Lung (tissue), 12 donors: Measurements from ENCODE around the gene NACC2. TPM values are rescaled to one million over a fixed set of nuclear protein-coding genes. Genes with fewer than 3 reads are reported as not detected.
"Not testable (repeated sequence)": the region's sequence is repeated elsewhere in the genome, so short reads cannot be mapped to it uniquely, and the experiment has no call there.

ENCODE experiments used
- ATAC-seq: fragments of 200-7000 bp; cut with Tn5 transposase; one replicate; pipeline ENCODE4 v1.9.1; 2020; ENCODE audit warnings: moderate number of reproducible peaks; ENCODE audit not compliant: insufficient read depth, low FRiP score
- DNase-seq, 3 donors: peaks; one replicate each; pipeline ENCODE4 v3.0.0-alpha.2; 2013 to 2017
- H3K27ac ChIP-seq, 2 donors: one replicate each; pipeline ENCODE4 v1.5.1; 2013; ENCODE audit warnings: mild to moderate bottlenecking in 2 of 2, moderate library complexity in 2 of 2, control low read depth in 1 of 2, inconsistent platforms in 1 of 2, low read depth in 1 of 2, low read length in 1 of 2
- H3K27me3 ChIP-seq, 3 donors: one replicate each; pipeline ENCODE4 v1.5.1; 2013; ENCODE audit warnings: low read length in 2 of 3; ENCODE audit not compliant: control insufficient read depth in 3 of 3, insufficient read depth in 3 of 3
- H3K36me3 ChIP-seq, 4 donors: one replicate each; pipeline ENCODE4 v1.5.1; 2013; ENCODE audit warnings: low read length in 4 of 4, mild to moderate bottlenecking in 1 of 4, moderate library complexity in 1 of 4; ENCODE audit not compliant: control insufficient read depth in 4 of 4, insufficient read depth in 4 of 4
- H3K4me1 ChIP-seq, 5 donors: one replicate each; pipeline ENCODE4 v1.5.1; 2013; ENCODE audit warnings: low read length in 5 of 5, mild to moderate bottlenecking in 2 of 5, moderate library complexity in 1 of 5; ENCODE audit not compliant: control insufficient read depth in 5 of 5, insufficient read depth in 5 of 5
- H3K4me3 ChIP-seq: one replicate; pipeline ENCODE4 v1.5.1; 2013; ENCODE audit warnings: mild to moderate bottlenecking, control low read depth, moderate library complexity
- H3K9ac ChIP-seq, 2 donors: one replicate each; pipeline ENCODE4 v1.5.1; 2013; ENCODE audit warnings: low read length in 2 of 2, control low read depth in 1 of 2; ENCODE audit not compliant: insufficient read depth in 1 of 2
- H3K9me3 ChIP-seq, 4 donors: one replicate each; pipeline ENCODE4 v1.5.1; 2013; ENCODE audit warnings: low read length in 3 of 4, mild to moderate bottlenecking in 1 of 4, moderate library complexity in 1 of 4; ENCODE audit not compliant: control insufficient read depth in 4 of 4, insufficient read depth in 3 of 4
- CTCF ChIP-seq: IDR thresholded peaks from 2 replicates; pipeline ENCODE4 v1.5.1; 2012; ENCODE audit warnings: mild to moderate bottlenecking; ENCODE audit errors: control extremely low read depth, extremely low read depth
- WGBS, 2 donors: extraction: QIAGEN DNeasy Blood & Tissue Kit; methylation state at CpG; one replicate each; pipeline ENCODE4 v1.1.7; 2013; 5-methylcytosine and 5-hydroxymethylcytosine counted together
- polyA plus RNA-seq, 2 donors: library from polyadenylated mRNA; stranded (reverse); fragments of 200-250 nt; gene quantifications; one replicate each; pipeline ENCODE4 v1.2.1, GENCODE V29; 2013
- total RNA-seq, 2 donors: library from RNA; depleted of rRNA in 1 of 2; stranded (reverse); fragments of >200 nt in 1 of 2; gene quantifications; one replicate each; pipeline ENCODE4 v1.2.1, GENCODE V29; 2014 to 2021
- donor health status: control.
- donor health status: control.
- donor health status: Bipolar disorder and iron deficiency.
- donor health status: healthy.
- donor health status: DM: yes; HTN: yes; CAD: no.

NACC2 gene
- total and polyA plus RNA-seq, 4 donors: 5.9 to 32.7 (median 10.5) TPM

DNA sequence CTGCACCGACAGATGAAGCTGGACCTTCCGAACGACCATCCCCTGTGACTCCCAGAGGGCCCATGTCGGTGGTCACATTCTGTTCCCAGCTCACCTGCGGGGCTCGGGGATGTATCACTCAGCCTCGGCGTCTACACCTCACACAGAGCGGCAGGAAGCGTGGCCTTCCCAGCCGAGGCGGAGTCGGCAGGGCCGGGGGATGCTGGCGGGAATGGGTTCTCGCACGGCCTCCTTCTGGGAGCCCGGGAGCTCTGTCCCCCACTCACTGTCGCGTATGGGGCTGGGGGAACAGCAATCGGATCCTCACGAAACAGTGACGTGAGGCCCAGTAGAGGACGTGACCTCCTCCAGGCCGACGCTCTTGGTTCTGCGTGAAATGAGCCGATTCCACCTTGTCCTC, 20.4 kb downstream of the NACC2 start:
- peaks cover 0 to 7% (median 0%) of the 10 kb centered on the region in 5 donors for H3K4me1 ChIP-seq
- no peak overlapping the region for H3K4me3 ChIP-seq
- DNase-seq: no peak
- H3K27me3 ChIP-seq: no peaks in the 10 kb centered on the region
- peaks cover 0 to 9% (median 0%) of the 10 kb centered on the region in 4 donors for H3K36me3 ChIP-seq
- no peak overlapping the region for H3K27ac ChIP-seq
- TF ChIP-seq CTCF: no peak
- H3K9ac ChIP-seq: no peak overlapping the region
- 93% methylated on average over 28 of the region's 28 CpGs for WGBS, 2 donors
- no peak for ATAC-seq
- no peaks in the 10 kb centered on the region for H3K9me3 ChIP-seq

DNA sequence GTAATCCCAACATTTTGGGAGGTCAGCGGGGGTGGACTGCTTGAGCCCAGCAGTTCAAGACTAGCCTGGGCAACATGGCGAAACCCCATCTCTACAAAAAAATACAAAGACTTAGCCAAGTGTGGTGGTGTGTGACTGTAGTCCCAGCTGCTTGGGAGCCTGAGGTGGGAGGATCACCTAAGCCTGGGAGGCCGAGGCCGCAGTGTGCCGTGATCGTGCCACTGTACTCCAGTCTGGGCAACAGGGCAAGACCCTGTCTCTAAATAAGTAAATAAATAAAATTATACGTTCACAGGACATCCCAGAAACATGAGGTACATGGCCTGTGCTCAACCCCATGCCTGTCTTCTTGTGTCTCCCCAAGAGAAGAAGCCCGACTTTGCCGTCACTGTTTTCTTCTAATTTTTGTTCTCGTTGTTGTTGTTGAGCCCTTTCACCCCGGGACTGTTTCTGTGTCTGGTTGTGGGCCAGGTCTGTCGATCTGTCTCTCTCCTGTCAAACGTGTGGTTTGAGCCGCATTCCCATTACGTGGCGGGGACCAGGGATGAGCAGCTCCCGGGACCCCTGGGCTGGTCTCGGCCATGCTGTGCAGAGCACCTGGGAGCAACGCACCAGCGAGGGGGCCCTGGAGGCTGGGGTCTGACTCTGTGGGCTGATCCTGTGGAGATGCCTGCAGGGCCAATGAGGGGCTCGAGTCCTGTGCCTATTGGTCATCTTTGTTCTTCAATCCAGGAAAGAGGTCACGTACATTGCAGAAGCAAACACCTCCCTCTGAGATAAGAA, 32.2 kb downstream of the NACC2 start:
- WGBS, 2 donors: 90 to 94% methylated on average over 22 of the region's 22 CpGs
- no peaks in the 10 kb centered on the region for H3K9me3 ChIP-seq
- no peak for TF ChIP-seq CTCF
- H3K4me1 ChIP-seq: peaks cover 0 to 12% (median 5%) of the 10 kb centered on the region in 5 donors
- H3K36me3 ChIP-seq: peaks cover 0 to 2% (median 0%) of the 10 kb centered on the region in 4 donors
- H3K27me3 ChIP-seq: no peaks in the 10 kb centered on the region
- H3K4me3 ChIP-seq: no peak overlapping the region
- H3K27ac ChIP-seq: no peak overlapping the region
- ATAC-seq (no peak), DNase-seq (no peak)
- H3K9ac ChIP-seq: no peak overlapping the region

GRCh38 chr9:136061916-136062315, 33.2 kb downstream of the NACC2 start:
- not testable (repeated sequence) for H3K4me3 ChIP-seq, H3K9me3 ChIP-seq, H3K27me3 ChIP-seq, H3K36me3 ChIP-seq, ATAC-seq, DNase-seq, H3K27ac ChIP-seq, H3K9ac ChIP-seq
- WGBS, 2 donors: 95 to 97% methylated on average over 8 of the region's 8 CpGs
- H3K4me1 ChIP-seq: peaks cover 0 to 12% (median 5%) of the 10 kb centered on the region in 5 donors

DNA sequence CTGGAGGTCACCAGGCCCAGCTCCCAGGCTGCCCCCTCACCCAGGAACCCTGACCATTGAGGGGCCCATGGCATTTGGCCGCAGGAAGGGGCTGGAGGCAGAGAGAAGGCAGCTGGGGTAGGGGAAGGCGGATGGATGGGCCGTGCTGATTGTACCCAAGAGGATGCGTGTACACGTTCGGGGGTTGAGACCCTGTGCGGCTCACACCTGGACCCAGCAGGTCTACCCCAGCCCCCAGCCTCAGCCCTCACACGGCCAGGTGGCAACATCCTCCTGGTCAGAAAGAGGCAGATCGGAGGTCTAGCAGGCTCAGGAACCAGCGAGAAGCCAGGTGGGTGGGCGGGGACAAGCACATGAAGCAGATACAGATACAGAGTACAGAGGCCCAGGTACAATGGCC, 33.7 kb downstream of the NACC2 start:
- Histone ChIP-seq H3K4me1 (peaks cover 0 to 13% (median 5%) of the 10 kb centered on the region in 5 donors), H3K27me3 (no peaks in the 10 kb centered on the region), H3K27ac (no peak overlapping the region), H3K4me3 (no peak overlapping the region), H3K9me3 (no peaks in the 10 kb centered on the region), H3K36me3 (peaks cover 0 to 2% (median 0%) of the 10 kb centered on the region in 4 donors), H3K9ac (no peak overlapping the region)
- no peak for DNase-seq
- TF ChIP-seq CTCF: no peak
- ATAC-seq: no peak
- WGBS, 2 donors: 92 to 94% methylated on average over 11 of the region's 11 CpGs
